A673 (cell line): ENCODE measurements around the gene CAPN11.

ENCODE experiments used
- EZH2 ChIP-seq: fragments of 200-600 bp; sonication (generic); IDR thresholded peaks from 2 replicates; pipeline ENCODE4 v1.6.1; 2017; ENCODE audit warnings: borderline replicate concordance, low read depth, mild to moderate bottlenecking, mixed read lengths, antibody characterized with exemption, low read length; ENCODE audit not compliant: poor library complexity, severe bottlenecking
- TF ChIP-seq, protein P1 (sequence below): fragments of 300-800, 200-600 bp; sonication (generic); conservative IDR thresholded peaks from 2 replicates; pipeline ENCODE4 v1.5.1; 2017; ENCODE audit warnings: low read depth, mild to moderate bottlenecking, antibody characterized with exemption, low read length, moderate library complexity, mixed read lengths

DNA sequence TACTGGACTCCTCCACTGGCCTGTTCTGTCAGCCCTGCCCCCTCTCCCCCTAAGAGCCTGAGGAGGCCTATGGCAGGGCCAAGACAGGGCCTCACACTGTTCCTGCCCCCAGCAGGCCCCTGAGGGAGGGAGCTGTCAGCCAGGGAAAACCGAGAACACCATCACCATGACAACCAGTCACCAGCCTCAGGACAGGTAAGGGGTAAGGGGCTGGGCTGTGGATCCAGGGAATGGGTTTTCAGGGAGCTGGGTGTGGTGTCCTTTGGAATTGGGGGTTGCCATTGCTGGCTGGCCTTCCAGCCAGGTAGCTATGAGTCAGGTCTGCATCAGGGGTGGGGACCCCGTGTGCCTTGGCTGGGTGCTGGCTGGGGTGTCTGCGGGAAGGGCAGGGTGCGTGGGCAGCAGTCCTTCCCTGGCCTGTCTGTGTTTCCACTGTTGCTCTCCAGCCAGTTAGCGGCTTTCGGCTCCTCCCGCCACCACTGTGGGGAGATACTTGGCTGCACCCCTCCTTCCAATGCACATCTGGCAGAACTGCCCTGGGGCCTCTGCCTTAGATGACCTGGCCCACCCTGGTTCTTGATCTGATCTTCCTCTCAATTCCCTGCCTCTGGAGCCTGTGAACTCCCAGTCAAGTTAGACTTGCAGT is 68.7 kb downstream of the CAPN11 start:
- no peak for TF ChIP-seq EZH2
- TF ChIP-seq, protein P1, sequence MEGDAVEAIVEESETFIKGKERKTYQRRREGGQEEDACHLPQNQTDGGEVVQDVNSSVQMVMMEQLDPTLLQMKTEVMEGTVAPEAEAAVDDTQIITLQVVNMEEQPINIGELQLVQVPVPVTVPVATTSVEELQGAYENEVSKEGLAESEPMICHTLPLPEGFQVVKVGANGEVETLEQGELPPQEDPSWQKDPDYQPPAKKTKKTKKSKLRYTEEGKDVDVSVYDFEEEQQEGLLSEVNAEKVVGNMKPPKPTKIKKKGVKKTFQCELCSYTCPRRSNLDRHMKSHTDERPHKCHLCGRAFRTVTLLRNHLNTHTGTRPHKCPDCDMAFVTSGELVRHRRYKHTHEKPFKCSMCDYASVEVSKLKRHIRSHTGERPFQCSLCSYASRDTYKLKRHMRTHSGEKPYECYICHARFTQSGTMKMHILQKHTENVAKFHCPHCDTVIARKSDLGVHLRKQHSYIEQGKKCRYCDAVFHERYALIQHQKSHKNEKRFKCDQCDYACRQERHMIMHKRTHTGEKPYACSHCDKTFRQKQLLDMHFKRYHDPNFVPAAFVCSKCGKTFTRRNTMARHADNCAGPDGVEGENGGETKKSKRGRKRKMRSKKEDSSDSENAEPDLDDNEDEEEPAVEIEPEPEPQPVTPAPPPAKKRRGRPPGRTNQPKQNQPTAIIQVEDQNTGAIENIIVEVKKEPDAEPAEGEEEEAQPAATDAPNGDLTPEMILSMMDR, result no peak
